Left forelimb (tissue), 1 donor: ENCODE measurements around the gene DOCK2.

Source experiments
- DNase-seq: peaks from one replicate; pipeline ENCODE4 v3.0.0-alpha.2; 2018; ENCODE audit warnings: low spot score

The DOCK2 gene

GRCh38 chr5:169991115-169991869 lies 354.2 kb downstream of the DOCK2 start:
- DNase-seq: no peak

GRCh38 chr5:169992789-169993484 lies 355.9 kb downstream of the DOCK2 start:
- DNase-seq: no peak

GRCh38 chr5:169993485-169993790 lies 356.4 kb downstream of the DOCK2 start:
- DNase-seq: no peak

- no peak for DNase-seq
These were observed 360.7 kb downstream of the DOCK2 start for GRCh38 chr5:169997798-169998197.

GRCh38 chr5:169999621-170000020 lies 362.5 kb downstream of the DOCK2 start:
- no peak for DNase-seq

- DNase-seq: no peak
These were observed 363.1 kb downstream of the DOCK2 start for GRCh38 chr5:170000155-170000554.

- DNase-seq: peak; percentile 23
These were observed 368.9 kb downstream of the DOCK2 start for GRCh38 chr5:170006021-170006420.

GRCh38 chr5:170008376-170008775 lies 371.3 kb downstream of the DOCK2 start:
- DNase-seq: no peak

- no peak for DNase-seq
These were observed 373.5 kb downstream of the DOCK2 start for GRCh38 chr5:170010595-170010994.

- DNase-seq: no peak
These were observed 374.7 kb downstream of the DOCK2 start for GRCh38 chr5:170011751-170012150.

- DNase-seq: no peak
These were observed 375.5 kb downstream of the DOCK2 start for GRCh38 chr5:170012622-170013021.

GRCh38 chr5:170020423-170020822 lies 383.3 kb downstream of the DOCK2 start:
- DNase-seq: peak; percentile 3

- peak; percentile 37 for DNase-seq
These were observed 384.4 kb downstream of the DOCK2 start for GRCh38 chr5:170021506-170021905.

GRCh38 chr5:170025853-170026252 lies 388.8 kb downstream of the DOCK2 start:
- peak; percentile 26 for DNase-seq

GRCh38 chr5:170028124-170028523 lies 391.0 kb downstream of the DOCK2 start:
- DNase-seq: no peak

- no peak for DNase-seq
These were observed 397.2 kb downstream of the DOCK2 start for GRCh38 chr5:170034231-170034630.

- no peak for DNase-seq
These were observed 401.2 kb downstream of the DOCK2 start for GRCh38 chr5:170038241-170038640.

- DNase-seq: no peak
These were observed 402.8 kb downstream of the DOCK2 start for GRCh38 chr5:170039830-170040229.

GRCh38 chr5:170046241-170046640 lies 409.2 kb downstream of the DOCK2 start:
- DNase-seq: peak; percentile 72

GRCh38 chr5:170049713-170050112 lies 412.6 kb downstream of the DOCK2 start:
- DNase-seq: no peak

- no peak for DNase-seq
These were observed 416.8 kb downstream of the DOCK2 start for GRCh38 chr5:170053896-170054295.

- DNase-seq: no peak
These were observed 418.5 kb downstream of the DOCK2 start for GRCh38 chr5:170055606-170056005.

GRCh38 chr5:170056561-170057267 lies 419.6 kb downstream of the DOCK2 start:
- DNase-seq: no peak
